BJ (cell line): ENCODE data around the gene PIGT. TPM values are rescaled to one million over a fixed set of nuclear protein-coding genes. Genes with fewer than 3 reads are reported as not detected.

Experiments
- CTCF ChIA-PET: fragments of 350-600 bp; formaldehyde crosslinking; extraction: SDS; loops from one replicate; lab custom pipeline; 2021; ENCODE audit warnings: antibody characterized with exemption, inconsistent platforms; lab: Yijun Ruan, JAX
- POLR2A ChIA-PET: fragments of 300-600 bp; sonication (Branson Sonifier 250); formaldehyde crosslinking; extraction: SDS; loops from one replicate; lab custom pipeline; 2021; ENCODE audit warnings: antibody characterized with exemption; lab: Charles Lee
- DNase-seq: peaks from one replicate; pipeline ENCODE4 v3.0.0-alpha.2; 2011; ENCODE audit warnings: low read depth
- H3K27me3 ChIP-seq: 2 replicates; pipeline ENCODE4 v1.6.0; 2011; ENCODE audit warnings: low read length; ENCODE audit not compliant: control insufficient read depth, insufficient read depth
- H3K36me3 ChIP-seq: 2 replicates; pipeline ENCODE4 v1.5.1; 2011; ENCODE audit warnings: low read length; ENCODE audit not compliant: control insufficient read depth, insufficient read depth
- H3K4me3 ChIP-seq: 2 replicates; pipeline ENCODE4 v1.5.1; 2011; ENCODE audit warnings: low read depth, mild to moderate bottlenecking, control low read depth, low read length
- CTCF ChIP-seq: IDR thresholded peaks from 2 replicates; pipeline ENCODE4 v1.5.1; 2011; ENCODE audit warnings: low read depth, mild to moderate bottlenecking, control low read depth, inconsistent platforms, low read length, moderate library complexity; ENCODE audit not compliant: insufficient read depth
- polyA plus RNA-seq: library from polyadenylated mRNA; depleted of rRNA; stranded (reverse); fragments of >200 nt; gene quantifications from 2 replicates; pipeline ENCODE4 v1.2.3, GENCODE V29; 2011

Gene PIGT
- polyA plus RNA-seq, 1 experiment = 236 TPM

GRCh38 chr20:45433976-45434375, 18.0 kb downstream of the PIGT start:
- no peak for TF ChIP-seq CTCF
- Histone ChIP-seq H3K27me3 (no peaks in the 10 kb centered on the region), H3K4me3 (no peak overlapping the region), H3K36me3 (no peaks in the 10 kb centered on the region)
- DNase-seq = no peak
- CTCF ChIA-PET = interaction anchor here (1.0 to 6.8 kb wide), 4 partner anchors 61 to 114 kb away, joined by 3 to 193 read pairs (median 88); partner anchors contain the start of genes SYS1 and TP53TG5
- POLR2A ChIA-PET = no interaction called here

DNA sequence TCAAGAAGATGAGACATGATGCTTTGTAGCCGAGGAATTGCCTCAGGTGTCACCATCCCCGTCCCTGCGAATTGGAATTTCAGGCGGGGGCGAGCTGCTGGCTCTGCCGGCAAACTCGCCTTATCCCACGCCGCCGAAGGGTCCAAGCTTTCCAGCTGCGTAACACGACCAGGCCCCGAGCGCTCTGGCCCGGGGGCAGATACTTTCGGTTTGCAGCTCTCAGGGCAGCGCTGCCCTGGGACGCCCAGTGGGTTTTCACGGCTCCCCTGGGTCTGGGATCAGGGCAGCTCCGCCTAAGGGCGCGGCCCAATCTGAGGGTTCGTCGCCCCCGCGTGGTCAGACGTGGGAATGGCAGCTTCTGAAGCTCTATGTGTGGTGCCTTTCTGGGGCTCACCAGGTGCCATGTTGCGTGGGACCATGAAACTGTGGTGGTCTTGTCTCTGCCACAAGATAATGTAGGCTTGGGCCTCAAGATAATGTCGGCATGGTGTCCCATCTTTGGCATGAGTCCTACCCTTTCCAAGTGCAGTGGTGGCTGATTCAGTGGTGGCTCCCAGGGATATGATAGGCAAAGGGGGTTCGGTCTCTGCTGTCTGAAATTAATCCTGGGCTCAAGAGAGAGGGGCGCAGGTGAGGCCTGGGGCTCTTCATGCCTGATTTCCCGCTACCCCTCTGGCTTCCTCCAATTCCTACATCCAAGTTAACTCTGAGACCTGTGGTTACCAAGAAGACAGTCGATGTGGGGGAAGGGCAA, 21.0 kb downstream of the PIGT start:
- ChIA-PET POLR2A (interaction anchor here (0.6 kb wide), 3 partner anchors 76 to 155 kb away, joined by 3 to 17 read pairs (median 5); no protein-coding TSS in a partner anchor), CTCF (interaction anchor here (0.6 to 6.8 kb wide), 46 partner anchors 9 to 429 kb away, joined by 3 to 193 read pairs (median 5); partner anchors contain the start of genes MATN4, PIGT, RBPJL and SYS1)
- TF ChIP-seq CTCF = peak; percentile 96
- Histone ChIP-seq H3K36me3 (no peaks in the 10 kb centered on the region), H3K27me3 (no peaks in the 10 kb centered on the region), H3K4me3 (peak overlapping the region; percentile 45)
- no peak for DNase-seq

- no peaks in the 10 kb centered on the region for H3K36me3 ChIP-seq
- ChIA-PET POLR2A (no interaction called here), CTCF (interaction anchor here (0.7 to 6.8 kb wide), 3 partner anchors 10 to 120 kb away, joined by 3 to 193 read pairs (median 39); partner anchors contain the start of gene SYS1)
- H3K4me3 ChIP-seq = no peak overlapping the region
- peaks cover 4% of the 10 kb centered on the region for H3K27me3 ChIP-seq
- no peak for DNase-seq
- no peak for TF ChIP-seq CTCF
Observed at GRCh38 chr20:45440424-45440823, 24.5 kb downstream of the PIGT start.

DNA sequence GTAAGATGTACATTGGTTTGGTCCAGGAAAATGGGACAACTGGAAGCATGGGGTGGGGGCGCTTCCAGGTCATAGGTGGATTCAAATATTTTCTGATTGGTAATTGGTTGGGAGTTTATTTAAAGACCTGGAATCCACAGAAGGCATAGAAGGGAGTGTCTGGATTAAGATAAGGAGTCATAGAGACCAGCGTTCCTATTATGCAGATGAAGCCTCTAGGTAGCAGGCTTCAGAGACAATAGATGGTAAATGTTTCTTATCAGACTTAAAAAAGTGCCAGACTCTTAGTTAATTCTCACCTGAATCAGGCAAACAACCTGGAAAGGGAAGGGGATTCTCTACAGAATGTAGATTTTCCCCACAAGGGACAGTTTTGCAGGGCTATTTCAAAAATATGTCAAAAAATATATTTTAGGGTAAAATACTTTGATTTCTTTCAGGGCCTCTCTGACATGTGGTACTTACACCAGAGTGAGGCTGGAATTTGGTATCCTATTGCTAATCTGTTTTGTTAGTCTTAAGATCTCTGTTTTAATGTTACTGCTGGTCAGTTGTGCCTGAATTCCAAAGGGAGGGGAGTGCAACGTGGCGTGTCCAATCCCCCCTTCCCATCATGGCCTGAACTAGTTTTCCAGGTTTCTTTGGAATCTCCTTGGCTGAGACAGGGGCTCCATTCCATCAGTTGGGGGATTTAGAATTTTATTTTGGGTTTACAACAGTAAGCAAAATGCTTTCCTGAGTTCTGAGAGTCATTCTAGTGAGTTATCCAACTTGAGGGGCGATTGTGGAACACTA, 25.1 kb downstream of the PIGT start:
- no peak for TF ChIP-seq CTCF
- ChIA-PET POLR2A (no interaction called here), CTCF (interaction anchor here (0.7 to 6.8 kb wide), 2 partner anchors 78 to 121 kb away, joined by 3 to 193 read pairs; partner anchors contain the start of gene SYS1)
- DNase-seq = no peak
- H3K27me3 ChIP-seq = peaks cover 4% of the 10 kb centered on the region
- no peaks in the 10 kb centered on the region for H3K36me3 ChIP-seq
- H3K4me3 ChIP-seq = no peak overlapping the region

GRCh38 chr20:45441746-45442145, 25.8 kb downstream of the PIGT start:
- DNase-seq = no peak
- no peak overlapping the region for H3K4me3 ChIP-seq
- peaks cover 4% of the 10 kb centered on the region for H3K27me3 ChIP-seq
- TF ChIP-seq CTCF = no peak
- H3K36me3 ChIP-seq = no peaks in the 10 kb centered on the region
- POLR2A ChIA-PET = no interaction called here
- CTCF ChIA-PET = no interaction called here
